Measurements from ENCODE around the gene SV2C. TPM values are rescaled to one million over a fixed set of nuclear protein-coding genes. Genes with fewer than 3 reads are reported as not detected.
"Not testable (repeated sequence)": the region's sequence is repeated elsewhere in the genome, so short reads cannot be mapped to it uniquely, and the experiment has no call there.

Gene SV2C
- total and polyA plus RNA-seq, 10 of the 15 experiments (the other 5 are each of a cell fraction or from before 2014, with no cell fraction given), result under 0.01 to 1.1 (median 0.63) TPM

DNA sequence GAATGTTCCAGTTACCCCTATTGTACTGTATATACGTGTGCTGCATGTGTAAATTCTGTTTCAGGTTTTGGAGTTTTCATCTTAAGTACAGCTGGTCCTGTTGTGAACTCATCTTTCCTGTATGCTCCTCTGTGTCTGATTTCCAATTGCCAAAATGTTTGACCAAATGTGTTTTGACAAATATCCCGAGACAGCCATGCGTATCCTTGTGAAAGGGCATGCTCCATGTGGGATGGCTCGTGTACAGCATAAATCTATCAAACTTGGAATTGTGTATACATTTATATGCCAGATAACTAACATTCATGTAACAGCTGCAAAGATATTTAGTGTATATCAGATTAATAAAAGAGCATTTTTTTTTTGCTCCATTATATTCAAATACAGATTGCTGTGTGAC is 250.4 kb downstream of the SV2C start:
- H3K4me2 ChIP-seq (ENCODE audit: control insufficient read depth, insufficient read depth), result no peak overlapping the region
- ChIA-PET SMC1A (ENCODE audit: uncharacterized antibody, unreplicated experiment) (interaction anchor here (1.5 to 1.9 kb wide), 2 partner anchors 12 to 250 kb away, joined by 4 to 5 read pairs; no protein-coding TSS in a partner anchor), RAD21 (ENCODE audit: unreplicated experiment) (no interaction called here), CTCF (interaction anchor here (0.7 kb wide), 1 partner anchor 441 kb away, joined by 3 read pairs; no protein-coding TSS in a partner anchor), POLR2A (no interaction called here)
- no peaks in the 10 kb centered on the region for H4K20me1 ChIP-seq (ENCODE audit: control insufficient read depth, insufficient read depth)
- no peaks in the 10 kb centered on the region for H3K79me2 ChIP-seq (ENCODE audit: control insufficient read depth, insufficient read depth, low read length)
- in situ Hi-C loops (cut with MboI) (no loop called here), intact Hi-C loops (cut with micrococcal nuclease; ENCODE audit: unreplicated experiment) (loop anchor here (10.0 kb wide), 1 partner anchor 251 kb away; no protein-coding TSS in a partner anchor)
- no peak for FAIRE-seq
- H2AFZ ChIP-seq (ENCODE audit: control insufficient read depth, low read depth, low read length), result no peak overlapping the region
- H3K27ac ChIP-seq (ENCODE audit: control insufficient read depth, insufficient read depth), result no peak overlapping the region
- TF ChIP-seq FOXM1 (IDR thresholded peaks at IDR 0.05; ENCODE audit: low read depth, low read length) (no peak), TCF3 (IDR thresholded peaks at IDR 0.05; ENCODE audit: borderline replicate concordance, insufficient read depth, low read depth, low read length) (no peak), BCL11A (IDR thresholded peaks at IDR 0.05; ENCODE audit: low read depth, low read length) (no peak)
- H3K36me3 ChIP-seq (ENCODE audit: control insufficient read depth in 2 of 2, insufficient read depth in 2 of 2, low read length in 1 of 2), result no peaks in the 10 kb centered on the region
- 78% methylated on average over 4 of the region's 4 CpGs for WGBS (ENCODE audit: insufficient coverage, insufficient replicate concordance, low lambda C conversion rate, missing lambda C conversion rate)
- DNase-seq (ENCODE audit: low read depth, low spot score), result no peak
- ATAC-seq, result no peak
- no peaks in the 10 kb centered on the region for H3K9me3 ChIP-seq (replicated peaks; ENCODE audit: control insufficient read depth, insufficient read depth, low read length)
- no peak overlapping the region for H3K9ac ChIP-seq (ENCODE audit: control insufficient read depth, insufficient read depth, low read length)
- no peak overlapping the region for H3K4me3 ChIP-seq
- H3K27me3 ChIP-seq (replicated peaks in 1 of 2; ENCODE audit: control insufficient read depth in 2 of 2, insufficient read depth in 2 of 2, low read length in 1 of 2), result no peaks in the 10 kb centered on the region
- BruUV-seq (replicated peaks), result no TSS peak
- H3K4me1 ChIP-seq (ENCODE audit: control insufficient read depth, insufficient read depth, low read length), result no peaks in the 10 kb centered on the region

DNA sequence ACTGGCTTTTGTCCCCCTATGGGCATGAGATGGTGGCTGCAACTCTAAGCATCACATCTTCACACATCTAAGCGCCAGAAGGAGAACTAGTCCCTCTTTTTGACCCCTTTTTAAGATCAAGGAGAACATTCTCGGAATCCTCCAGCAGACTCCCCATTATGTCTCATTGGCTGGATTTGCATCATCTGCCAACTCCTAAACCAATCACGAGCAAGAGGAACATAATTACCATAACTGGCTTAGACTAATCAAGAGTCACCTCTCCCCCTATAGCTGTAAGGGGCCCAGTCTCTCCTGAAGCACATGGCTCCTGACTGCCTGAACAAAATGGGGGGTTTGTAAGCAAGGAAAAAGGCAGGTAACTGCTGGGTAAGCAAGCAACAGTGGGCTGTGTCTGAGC is 251.4 kb downstream of the SV2C start:
- Histone ChIP-seq H3K9me3 (replicated peaks; ENCODE audit: control insufficient read depth, insufficient read depth, low read length) (no peaks in the 10 kb centered on the region), H2AFZ (ENCODE audit: control insufficient read depth, low read depth, low read length) (no peak overlapping the region), H3K4me1 (ENCODE audit: control insufficient read depth, insufficient read depth, low read length) (no peaks in the 10 kb centered on the region), H3K4me2 (ENCODE audit: control insufficient read depth, insufficient read depth) (no peak overlapping the region), H3K9ac (ENCODE audit: control insufficient read depth, insufficient read depth, low read length) (no peak overlapping the region), H3K27me3 (replicated peaks in 1 of 2; ENCODE audit: control insufficient read depth in 2 of 2, insufficient read depth in 2 of 2, low read length in 1 of 2) (no peaks in the 10 kb centered on the region), H3K4me3 (no peak overlapping the region), H3K79me2 (ENCODE audit: control insufficient read depth, insufficient read depth, low read length) (no peaks in the 10 kb centered on the region), H3K27ac (ENCODE audit: control insufficient read depth, insufficient read depth) (no peak overlapping the region), H3K36me3 (ENCODE audit: control insufficient read depth in 2 of 2, insufficient read depth in 2 of 2, low read length in 1 of 2) (no peaks in the 10 kb centered on the region), H4K20me1 (ENCODE audit: control insufficient read depth, insufficient read depth) (no peaks in the 10 kb centered on the region)
- DNase-seq (ENCODE audit: low read depth, low spot score) (no peak), ATAC-seq (no peak; the same call in 2 of the 3 replicates), FAIRE-seq (no peak)
- TF ChIP-seq LARP7 (IDR thresholded peaks at IDR 0.05), result no peak
- TF ChIP-seq NFYB (IDR thresholded peaks at IDR 0.05; ENCODE audit: insufficient read depth, low read depth, low read length), result peak; percentile 63; the same call in 1 of the 2 replicates
- BruUV-seq (replicated peaks), result no TSS peak
- 54% methylated on average over 3 of the region's 3 CpGs for WGBS (ENCODE audit: insufficient coverage, insufficient replicate concordance, low lambda C conversion rate, missing lambda C conversion rate)
- RAD21 ChIA-PET (ENCODE audit: unreplicated experiment), result interaction anchor here (1.1 kb wide), 1 partner anchor 17 kb away, joined by 4 read pairs; no protein-coding TSS in a partner anchor
- POLR2A ChIA-PET, result no interaction called here
- intact Hi-C loops (cut with micrococcal nuclease; ENCODE audit: unreplicated experiment) (loop anchor here (10.0 kb wide), 1 partner anchor 250 kb away; no protein-coding TSS in a partner anchor), in situ Hi-C loops (cut with MboI) (no loop called here)
- CTCF ChIA-PET, result interaction anchor here (0.8 to 1.7 kb wide), 2 partner anchors 42 to 249 kb away, joined by 3 to 6 read pairs; no protein-coding TSS in a partner anchor
- SMC1A ChIA-PET (ENCODE audit: uncharacterized antibody, unreplicated experiment), result interaction anchor here (1.0 to 1.5 kb wide), 3 partner anchors 10 to 249 kb away, joined by 3 to 4 read pairs (median 3); no protein-coding TSS in a partner anchor

GRCh38 chr5:76335451-76335850 is 252.3 kb downstream of the SV2C start:
- WGBS (ENCODE audit: insufficient coverage, insufficient replicate concordance, low lambda C conversion rate, missing lambda C conversion rate), result 68% methylated on average over 3 of the region's 5 CpGs
- FAIRE-seq; H3K27ac ChIP-seq (ENCODE audit: control insufficient read depth, insufficient read depth); H3K27me3 ChIP-seq (replicated peaks in 1 of 2; ENCODE audit: control insufficient read depth in 2 of 2, insufficient read depth in 2 of 2, low read length in 1 of 2); H3K9ac ChIP-seq (ENCODE audit: control insufficient read depth, insufficient read depth, low read length); in situ Hi-C loops (cut with MboI); H2AFZ ChIP-seq (ENCODE audit: control insufficient read depth, low read depth, low read length); H3K4me1 ChIP-seq (ENCODE audit: control insufficient read depth, insufficient read depth, low read length); H3K9me3 ChIP-seq (replicated peaks; ENCODE audit: control insufficient read depth, insufficient read depth, low read length); H3K79me2 ChIP-seq (ENCODE audit: control insufficient read depth, insufficient read depth, low read length); ATAC-seq; H4K20me1 ChIP-seq (ENCODE audit: control insufficient read depth, insufficient read depth); POLR2A ChIA-PET; BruUV-seq (replicated peaks); H3K4me3 ChIP-seq; H3K4me2 ChIP-seq (ENCODE audit: control insufficient read depth, insufficient read depth); DNase-seq (ENCODE audit: low read depth, low spot score); H3K36me3 ChIP-seq (ENCODE audit: control insufficient read depth in 2 of 2, insufficient read depth in 2 of 2, low read length in 1 of 2): not testable (repeated sequence)
- CTCF ChIA-PET, result interaction anchor here (0.8 to 1.7 kb wide), 2 partner anchors 43 to 248 kb away, joined by 3 to 6 read pairs; no protein-coding TSS in a partner anchor
- intact Hi-C loops (cut with micrococcal nuclease; ENCODE audit: unreplicated experiment), result loop anchor here (5.0 to 10.0 kb wide), 2 partner anchors 67 to 249 kb away; partner anchors contain the start of gene IQGAP2
- RAD21 ChIA-PET (ENCODE audit: unreplicated experiment), result interaction anchor here (1.1 kb wide), 1 partner anchor 16 kb away, joined by 4 read pairs; no protein-coding TSS in a partner anchor
- SMC1A ChIA-PET (ENCODE audit: uncharacterized antibody, unreplicated experiment), result interaction anchor here (1.0 kb wide), 2 partner anchors 9 to 16 kb away, joined by 3 read pairs; no protein-coding TSS in a partner anchor
